ENCODE results near the gene TKTL1. TPM values are rescaled to one million over a fixed set of nuclear protein-coding genes. Genes with fewer than 3 reads are reported as not detected.

Gene TKTL1
- total and polyA plus RNA-seq, 2 experiments from 2014 or later, result 0.52 TPM; not detected in 1

GRCh38 chrX:154378059-154378798, 82.6 kb downstream of the TKTL1 start:
- peak; percentile 57 for DNase-seq (ENCODE audit: low spot score)
- Histone ChIP-seq H3K79me2 (peaks cover 16% of the 10 kb centered on the region), H3K27ac (peak overlapping the region; percentile 98), H3K4me1 (ENCODE audit: insufficient read depth) (peaks cover 14% of the 10 kb centered on the region), H3K4me2 (peak overlapping the region; percentile 85), H4K20me1 (ENCODE audit: insufficient read depth, poor library complexity, severe bottlenecking) (peaks cover 5% of the 10 kb centered on the region), H3K36me3 (replicated peaks; ENCODE audit: insufficient read depth, low read depth) (no peaks in the 10 kb centered on the region), H2AFZ (no peak overlapping the region), H3K27me3 (no peaks in the 10 kb centered on the region), H3K9me2 (replicated peaks; ENCODE audit: insufficient read depth) (no peaks in the 10 kb centered on the region), H3K9me3 (ENCODE audit: low read depth) (no peaks in the 10 kb centered on the region), H3K4me3 (peak overlapping the region; percentile 2)
- WGBS (ENCODE audit: low lambda C conversion rate, missing lambda C conversion rate), result 56% methylated on average over 27 of the region's 79 CpGs
- TF ChIP-seq EZH2phosphoT487 (IDR thresholded peaks at IDR 0.05; ENCODE audit: low read depth, severe bottlenecking, unreplicated experiment) (no peak), EZH2 (IDR thresholded peaks at IDR 0.05; ENCODE audit: borderline replicate concordance) (no peak)
- TF ChIP-seq, protein P1, sequence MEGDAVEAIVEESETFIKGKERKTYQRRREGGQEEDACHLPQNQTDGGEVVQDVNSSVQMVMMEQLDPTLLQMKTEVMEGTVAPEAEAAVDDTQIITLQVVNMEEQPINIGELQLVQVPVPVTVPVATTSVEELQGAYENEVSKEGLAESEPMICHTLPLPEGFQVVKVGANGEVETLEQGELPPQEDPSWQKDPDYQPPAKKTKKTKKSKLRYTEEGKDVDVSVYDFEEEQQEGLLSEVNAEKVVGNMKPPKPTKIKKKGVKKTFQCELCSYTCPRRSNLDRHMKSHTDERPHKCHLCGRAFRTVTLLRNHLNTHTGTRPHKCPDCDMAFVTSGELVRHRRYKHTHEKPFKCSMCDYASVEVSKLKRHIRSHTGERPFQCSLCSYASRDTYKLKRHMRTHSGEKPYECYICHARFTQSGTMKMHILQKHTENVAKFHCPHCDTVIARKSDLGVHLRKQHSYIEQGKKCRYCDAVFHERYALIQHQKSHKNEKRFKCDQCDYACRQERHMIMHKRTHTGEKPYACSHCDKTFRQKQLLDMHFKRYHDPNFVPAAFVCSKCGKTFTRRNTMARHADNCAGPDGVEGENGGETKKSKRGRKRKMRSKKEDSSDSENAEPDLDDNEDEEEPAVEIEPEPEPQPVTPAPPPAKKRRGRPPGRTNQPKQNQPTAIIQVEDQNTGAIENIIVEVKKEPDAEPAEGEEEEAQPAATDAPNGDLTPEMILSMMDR (IDR thresholded peaks at IDR 0.05; ENCODE audit: poor library complexity), result no peak

- Histone ChIP-seq H3K4me2 (peak within 1 kb of the TSS; percentile 85), H3K9me3 (ENCODE audit: low read depth) (no peaks in the 10 kb centered on the region), H3K36me3 (replicated peaks; ENCODE audit: insufficient read depth, low read depth) (no peaks in the 10 kb centered on the region), H3K27me3 (no peaks in the 10 kb centered on the region), H3K9me2 (replicated peaks; ENCODE audit: insufficient read depth) (no peaks in the 10 kb centered on the region), H3K79me2 (peaks cover 16% of the 10 kb centered on the region), H4K20me1 (ENCODE audit: insufficient read depth, poor library complexity, severe bottlenecking) (peaks cover 5% of the 10 kb centered on the region), H2AFZ (no peak within 1 kb of the TSS), H3K4me1 (ENCODE audit: insufficient read depth) (peaks cover 9% of the 10 kb centered on the region), H3K27ac (peak within 1 kb of the TSS; percentile 99), H3K4me3 (peak within 1 kb of the TSS; percentile 66)
- peak; percentile 96 for DNase-seq (ENCODE audit: low spot score)
- TF ChIP-seq, protein P1 (IDR thresholded peaks at IDR 0.05; ENCODE audit: poor library complexity), result no peak
- no peak for TF ChIP-seq EZH2phosphoT487 (IDR thresholded peaks at IDR 0.05; ENCODE audit: low read depth, severe bottlenecking, unreplicated experiment)
- TF ChIP-seq EZH2 (IDR thresholded peaks at IDR 0.05; ENCODE audit: borderline replicate concordance), result no peak
- WGBS (ENCODE audit: low lambda C conversion rate, missing lambda C conversion rate), result 57% methylated on average over 42 of the region's 103 CpGs
Observed at GRCh38 chrX:154378799-154379568, 83.4 kb downstream of the TKTL1 start, which contains the start of gene EMD. EMD (plus strand) TSS chrX:154379295; CDS start chrX:154379485, 190 bp downstream.

DNA sequence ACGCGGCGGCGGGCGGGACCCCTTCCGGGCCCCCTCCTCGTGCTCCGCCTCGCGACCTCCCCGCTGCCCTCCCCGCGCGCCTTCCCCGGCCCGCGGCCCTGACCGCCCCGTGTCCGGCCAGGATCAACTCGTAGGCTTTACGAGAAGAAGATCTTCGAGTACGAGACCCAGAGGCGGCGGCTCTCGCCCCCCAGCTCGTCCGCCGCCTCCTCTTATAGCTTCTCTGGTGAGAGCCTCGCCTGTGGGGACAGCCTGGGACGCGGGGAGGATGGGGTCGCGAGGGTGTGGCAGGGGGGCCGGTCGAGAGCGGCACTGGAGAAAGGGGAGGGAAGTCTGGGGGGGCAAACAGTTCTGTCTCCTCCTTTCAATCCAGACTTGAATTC, 84.0 kb downstream of the TKTL1 start:
- H3K79me2 ChIP-seq, result peaks cover 16% of the 10 kb centered on the region
- peak overlapping the region; percentile 81 for H3K4me2 ChIP-seq
- no peak overlapping the region for H2AFZ ChIP-seq
- TF ChIP-seq, protein P1 (IDR thresholded peaks at IDR 0.05; ENCODE audit: poor library complexity), result no peak
- no peak for TF ChIP-seq EZH2 (IDR thresholded peaks at IDR 0.05; ENCODE audit: borderline replicate concordance)
- TF ChIP-seq EZH2phosphoT487 (IDR thresholded peaks at IDR 0.05; ENCODE audit: low read depth, severe bottlenecking, unreplicated experiment), result no peak
- H3K36me3 ChIP-seq (replicated peaks; ENCODE audit: insufficient read depth, low read depth), result no peaks in the 10 kb centered on the region
- H3K4me3 ChIP-seq, result peak overlapping the region; percentile 66
- no peak for DNase-seq (ENCODE audit: low spot score)
- H3K4me1 ChIP-seq (ENCODE audit: insufficient read depth), result peaks cover 9% of the 10 kb centered on the region
- H3K27me3 ChIP-seq, result no peaks in the 10 kb centered on the region
- peaks cover 5% of the 10 kb centered on the region for H4K20me1 ChIP-seq (ENCODE audit: insufficient read depth, poor library complexity, severe bottlenecking)
- H3K9me2 ChIP-seq (replicated peaks; ENCODE audit: insufficient read depth), result no peaks in the 10 kb centered on the region
- 52% methylated on average over 15 of the region's 38 CpGs for WGBS (ENCODE audit: low lambda C conversion rate, missing lambda C conversion rate)
- H3K27ac ChIP-seq, result peak overlapping the region; percentile 99
- H3K9me3 ChIP-seq (ENCODE audit: low read depth), result no peaks in the 10 kb centered on the region

Other genes starting within 250 kb of the TKTL1 start
- 18.1 and 18.3 TPM in 2 replicates for gene MECP2, start 198.1 kb upstream of the TKTL1 start, total RNA-seq
- 19.4 and 21.1 TPM in 2 replicates for gene MECP2, start 198.1 kb upstream of the TKTL1 start, polyA plus RNA-seq
- gene OPN1LW, start 151.6 kb upstream of the TKTL1 start, total RNA-seq, result not detected in 2 replicates
- not detected in 2 replicates for gene OPN1LW, start 151.6 kb upstream of the TKTL1 start, polyA plus RNA-seq
- gene OPN1MW, start 113.2 kb upstream of the TKTL1 start, total RNA-seq, result not detected in 2 replicates
- gene OPN1MW, start 113.2 kb upstream of the TKTL1 start, polyA plus RNA-seq, result not detected in 2 replicates
- not detected in 2 replicates for gene OPN1MW2, start 76.0 kb upstream of the TKTL1 start, total RNA-seq
- not detected in 2 replicates for gene OPN1MW2, start 76.0 kb upstream of the TKTL1 start, polyA plus RNA-seq
- not detected in 2 replicates for gene OPN1MW3, start 38.2 kb upstream of the TKTL1 start, total RNA-seq
- not detected in 2 replicates for gene OPN1MW3, start 38.2 kb upstream of the TKTL1 start, polyA plus RNA-seq
- gene TEX28, start 671 bp upstream of the TKTL1 start, total RNA-seq, result not detected in 2 replicates
- not detected in 2 replicates for gene TEX28, start 671 bp upstream of the TKTL1 start, polyA plus RNA-seq
- gene FLNA, start 78.8 kb downstream of the TKTL1 start, total RNA-seq, result 220 and 396 TPM in 2 replicates
- 468 and 471 TPM in 2 replicates for gene FLNA, start 78.8 kb downstream of the TKTL1 start, polyA plus RNA-seq
- gene EMD, start 83.5 kb downstream of the TKTL1 start, total RNA-seq, result 34.2 and 39.4 TPM in 2 replicates
- gene EMD, start 83.5 kb downstream of the TKTL1 start, polyA plus RNA-seq, result 61.0 and 65.7 TPM in 2 replicates
- gene RPL10, start 102.6 kb downstream of the TKTL1 start, total RNA-seq, result 4,114 and 4,460 TPM in 2 replicates
- 1,206 and 1,210 TPM in 2 replicates for gene RPL10, start 102.6 kb downstream of the TKTL1 start, polyA plus RNA-seq
- gene DNASE1L1, start 113.5 kb downstream of the TKTL1 start, total RNA-seq, result 36.1 and 39.7 TPM in 2 replicates
- 22.3 and 22.6 TPM in 2 replicates for gene DNASE1L1, start 113.5 kb downstream of the TKTL1 start, polyA plus RNA-seq
- gene TAFAZZIN, start 115.7 kb downstream of the TKTL1 start, total RNA-seq, result 25.0 and 26.7 TPM in 2 replicates
- gene TAFAZZIN, start 115.7 kb downstream of the TKTL1 start, polyA plus RNA-seq, result 41.3 and 69.6 TPM in 2 replicates
- 116 and 131 TPM in 2 replicates for gene ATP6AP1, start 132.9 kb downstream of the TKTL1 start, total RNA-seq
- gene ATP6AP1, start 132.9 kb downstream of the TKTL1 start, polyA plus RNA-seq, result 265 and 268 TPM in 2 replicates
- gene GDI1, start 141.4 kb downstream of the TKTL1 start, total RNA-seq, result 82.7 and 101 TPM in 2 replicates
- 102 and 132 TPM in 2 replicates for gene GDI1, start 141.4 kb downstream of the TKTL1 start, polyA plus RNA-seq
- 52.1 and 65.9 TPM in 2 replicates for gene FAM50A, start 148.3 kb downstream of the TKTL1 start, total RNA-seq
- gene FAM50A, start 148.3 kb downstream of the TKTL1 start, polyA plus RNA-seq, result 147 and 178 TPM in 2 replicates
- 10.6 and 14.1 TPM in 2 replicates for gene PLXNA3, start 162.5 kb downstream of the TKTL1 start, total RNA-seq
- 23.2 and 28.7 TPM in 2 replicates for gene PLXNA3, start 162.5 kb downstream of the TKTL1 start, polyA plus RNA-seq
- 32.2 and 40.0 TPM in 2 replicates for gene LAGE3, start 183.5 kb downstream of the TKTL1 start, total RNA-seq
- 49.4 and 50.8 TPM in 2 replicates for gene LAGE3, start 183.5 kb downstream of the TKTL1 start, polyA plus RNA-seq
- 25.0 and 26.7 TPM in 2 replicates for gene UBL4A, start 190.8 kb downstream of the TKTL1 start, total RNA-seq
- gene UBL4A, start 190.8 kb downstream of the TKTL1 start, polyA plus RNA-seq, result 29.9 and 34.0 TPM in 2 replicates
- gene SLC10A3, start 194.8 kb downstream of the TKTL1 start, total RNA-seq, result 28.8 and 29.3 TPM in 2 replicates
- gene SLC10A3, start 194.8 kb downstream of the TKTL1 start, polyA plus RNA-seq, result 48.3 and 59.8 TPM in 2 replicates
- 33.8 and 41.1 TPM in 2 replicates for gene FAM3A, start 220.4 kb downstream of the TKTL1 start, total RNA-seq
- 68.0 and 70.9 TPM in 2 replicates for gene FAM3A, start 220.4 kb downstream of the TKTL1 start, polyA plus RNA-seq